Measurements from ENCODE around the gene TECPR2. TPM values are rescaled to one million over a fixed set of nuclear protein-coding genes. Genes with fewer than 3 reads are reported as not detected.

TECPR2 gene
- total and polyA plus RNA-seq, 2 of the 13 experiments (the other 11 are each of a cell fraction or from before 2014, with no cell fraction given) = 3.5 to 5.7 TPM

GRCh38 chr14:102508774-102509745 lies 146.3 kb downstream of the TECPR2 start (continued):
- TF ChIP-seq, protein P1, sequence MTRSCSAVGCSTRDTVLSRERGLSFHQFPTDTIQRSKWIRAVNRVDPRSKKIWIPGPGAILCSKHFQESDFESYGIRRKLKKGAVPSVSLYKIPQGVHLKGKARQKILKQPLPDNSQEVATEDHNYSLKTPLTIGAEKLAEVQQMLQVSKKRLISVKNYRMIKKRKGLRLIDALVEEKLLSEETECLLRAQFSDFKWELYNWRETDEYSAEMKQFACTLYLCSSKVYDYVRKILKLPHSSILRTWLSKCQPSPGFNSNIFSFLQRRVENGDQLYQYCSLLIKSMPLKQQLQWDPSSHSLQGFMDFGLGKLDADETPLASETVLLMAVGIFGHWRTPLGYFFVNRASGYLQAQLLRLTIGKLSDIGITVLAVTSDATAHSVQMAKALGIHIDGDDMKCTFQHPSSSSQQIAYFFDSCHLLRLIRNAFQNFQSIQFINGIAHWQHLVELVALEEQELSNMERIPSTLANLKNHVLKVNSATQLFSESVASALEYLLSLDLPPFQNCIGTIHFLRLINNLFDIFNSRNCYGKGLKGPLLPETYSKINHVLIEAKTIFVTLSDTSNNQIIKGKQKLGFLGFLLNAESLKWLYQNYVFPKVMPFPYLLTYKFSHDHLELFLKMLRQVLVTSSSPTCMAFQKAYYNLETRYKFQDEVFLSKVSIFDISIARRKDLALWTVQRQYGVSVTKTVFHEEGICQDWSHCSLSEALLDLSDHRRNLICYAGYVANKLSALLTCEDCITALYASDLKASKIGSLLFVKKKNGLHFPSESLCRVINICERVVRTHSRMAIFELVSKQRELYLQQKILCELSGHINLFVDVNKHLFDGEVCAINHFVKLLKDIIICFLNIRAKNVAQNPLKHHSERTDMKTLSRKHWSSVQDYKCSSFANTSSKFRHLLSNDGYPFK (CRISPR knock-in tag; IDR thresholded peaks at IDR 0.05; ENCODE audit: borderline replicate concordance) = peak; percentile 29; the same call in 1 of the 2 replicates
- TF ChIP-seq ISL2 (CRISPR knock-in tag; IDR thresholded peaks at IDR 0.05) (0 out of 2 replicates have a peak, but pooled peaks have one; percentile 6), ZBTB21 (CRISPR knock-in tag; IDR thresholded peaks at IDR 0.05) (peak; percentile 27; the same call in 1 of the 2 replicates), ZNF607 (CRISPR knock-in tag; IDR thresholded peaks at IDR 0.05; ENCODE audit: borderline replicate concordance) (peak; percentile 68; the same call in 1 of the 2 replicates), SMARCE1 (IDR thresholded peaks at IDR 0.05; ENCODE audit: borderline replicate concordance) (no peak), SAP130 (CRISPR knock-in tag; IDR thresholded peaks at IDR 0.05; ENCODE audit: low read depth) (peak; percentile 27; the same call in 1 of the 2 replicates), ZNF570 (CRISPR knock-in tag; IDR thresholded peaks at IDR 0.05; ENCODE audit: borderline replicate concordance) (no peak), GZF1 (CRISPR knock-in tag; IDR thresholded peaks at IDR 0.05) (peak; percentile 53; the same call in 1 of the 2 replicates), KLF11 (CRISPR knock-in tag; IDR thresholded peaks at IDR 0.05) (0 out of 2 replicates have a peak, but pooled peaks have one; percentile 11), ZNF501 (CRISPR knock-in tag; IDR thresholded peaks at IDR 0.05) (peak; percentile 73; the same call in 1 of the 2 replicates), HBP1 (CRISPR knock-in tag; IDR thresholded peaks at IDR 0.05; ENCODE audit: low read depth) (peak; percentile 48; the same call in 1 of the 2 replicates), ZNF883 (CRISPR knock-in tag; IDR thresholded peaks at IDR 0.05; ENCODE audit: not compliant biosample characterization) (no peak), ZNF567 (CRISPR knock-in tag; IDR thresholded peaks at IDR 0.05; ENCODE audit: borderline replicate concordance) (0 out of 2 replicates have a peak, but pooled peaks have one; percentile 74), NAIF1 (CRISPR knock-in tag; IDR thresholded peaks at IDR 0.05; ENCODE audit: borderline replicate concordance) (no peak), ZNF33B (CRISPR knock-in tag; IDR thresholded peaks at IDR 0.05) (no peak), ZFY (CRISPR knock-in tag; IDR thresholded peaks at IDR 0.05) (peak; percentile 57), HNF4G (IDR thresholded peaks at IDR 0.05; ENCODE audit: borderline replicate concordance, low read depth, low read length) (no peak), HNF4G (CRISPR knock-in tag; IDR thresholded peaks at IDR 0.05; ENCODE audit: borderline replicate concordance, low read depth) (peak; percentile 47; the same call in 1 of the 2 replicates)
